Liver (tissue), 9 donors: Measurements from ENCODE around the gene MAP1LC3B2. TPM values are rescaled to one million over a fixed set of nuclear protein-coding genes. Genes with fewer than 3 reads are reported as not detected.

Source experiments
- DNase-seq: peaks from one replicate; pipeline ENCODE4 v3.0.0-alpha.2; 2017; ENCODE audit warnings: low spot score
- H3K27ac ChIP-seq, 2 donors: one replicate each; pipeline ENCODE4 v1.7.0; 2013; ENCODE audit warnings: inconsistent platforms in 2 of 2, low read length in 2 of 2, control low read depth in 1 of 2, low read depth in 1 of 2, mild to moderate bottlenecking in 1 of 2
- H3K27me3 ChIP-seq, 4 donors: one replicate each; pipeline versions ENCODE4 v1.6.1 to v1.7.0; 2013; ENCODE audit warnings: low read length in 3 of 4, inconsistent platforms in 1 of 4, mild to moderate bottlenecking in 1 of 4, moderate library complexity in 1 of 4; ENCODE audit not compliant: control insufficient read depth in 4 of 4, insufficient read depth in 4 of 4
- H3K36me3 ChIP-seq, 4 donors: one replicate each; pipeline versions ENCODE4 v1.6.1 to v1.7.0; 2013; ENCODE audit warnings: low read length in 3 of 4, mild to moderate bottlenecking in 3 of 4, low read depth in 1 of 4, moderate library complexity in 1 of 4; ENCODE audit not compliant: control insufficient read depth in 4 of 4, insufficient read depth in 3 of 4
- H3K4me1 ChIP-seq, 4 donors: one replicate each; pipeline versions ENCODE4 v1.6.1 to v1.7.0; 2013; ENCODE audit warnings: low read length in 3 of 4, mild to moderate bottlenecking in 3 of 4, moderate library complexity in 1 of 4; ENCODE audit not compliant: control insufficient read depth in 4 of 4, insufficient read depth in 4 of 4
- H3K4me3 ChIP-seq, 3 donors: one replicate each; pipeline versions ENCODE4 v1.6.1 to v1.7.0; 2013; ENCODE audit warnings: low read length in 3 of 3, control low read depth in 1 of 3, low read depth in 1 of 3, mild to moderate bottlenecking in 1 of 3
- H3K9ac ChIP-seq, 2 donors: one replicate each; pipeline ENCODE4 v1.7.0; 2013; ENCODE audit warnings: low read length in 2 of 2, mild to moderate bottlenecking in 2 of 2, moderate library complexity in 2 of 2, control low read depth in 1 of 2, low read depth in 1 of 2
- H3K9me3 ChIP-seq, 4 donors: one replicate each; pipeline versions ENCODE4 v1.6.1 to v1.7.0; 2013; ENCODE audit warnings: low read length in 3 of 4; ENCODE audit not compliant: control insufficient read depth in 4 of 4
- EGR1 ChIP-seq, 2 donors: IDR thresholded peaks; 2 replicates each; pipeline ENCODE4 v1.6.1; 2016 to 2018; ENCODE audit warnings: antibody characterized with exemption in 2 of 2, low read depth in 2 of 2
- FOXA1 ChIP-seq: IDR thresholded peaks from 2 replicates; pipeline ENCODE4 v1.6.1; 2016; ENCODE audit warnings: antibody characterized with exemption
- FOXA2 ChIP-seq: IDR thresholded peaks from 2 replicates; pipeline ENCODE4 v1.6.1; 2016; ENCODE audit warnings: antibody characterized with exemption
- GABPA ChIP-seq, 2 donors: IDR thresholded peaks in 1 of 2; conservative IDR thresholded peaks in 1 of 2; 2 replicates each; pipeline ENCODE4 v1.6.1; 2016; ENCODE audit warnings: antibody characterized with exemption in 2 of 2, mild to moderate bottlenecking in 1 of 2, moderate library complexity in 1 of 2
- HNF4A ChIP-seq, 2 donors: conservative IDR thresholded peaks; 2 replicates each; pipeline ENCODE4 v1.6.1; 2016; ENCODE audit warnings: antibody characterized with exemption in 2 of 2, mild to moderate bottlenecking in 2 of 2
- HNF4G ChIP-seq: IDR thresholded peaks from 2 replicates; pipeline ENCODE4 v1.6.1; 2016; ENCODE audit warnings: antibody characterized with exemption
- JUND ChIP-seq, 2 donors: IDR thresholded peaks; 2 replicates each; pipeline ENCODE4 v1.6.1; 2016; ENCODE audit warnings: antibody characterized with exemption in 2 of 2
- NR2F2 ChIP-seq: IDR thresholded peaks from 2 replicates; pipeline ENCODE4 v1.6.1; 2016; ENCODE audit warnings: antibody characterized with exemption
- RAD21 ChIP-seq, 2 donors: IDR thresholded peaks; 2 replicates each; pipeline ENCODE4 v1.6.1; 2016; ENCODE audit warnings: antibody characterized with exemption in 2 of 2, mild to moderate bottlenecking in 2 of 2
- REST ChIP-seq: IDR thresholded peaks from 2 replicates; pipeline ENCODE4 v1.6.1; 2016; ENCODE audit warnings: antibody characterized with exemption, mild to moderate bottlenecking
- RXRA ChIP-seq, 2 donors: IDR thresholded peaks; 2 replicates each; pipeline ENCODE4 v1.6.1; 2017 to 2018; ENCODE audit warnings: antibody characterized with exemption in 2 of 2, mild to moderate bottlenecking in 1 of 2
- SP1 ChIP-seq: IDR thresholded peaks from 2 replicates; pipeline ENCODE4 v1.6.1; 2018; ENCODE audit warnings: antibody characterized with exemption, mild to moderate bottlenecking
- TAF1 ChIP-seq: conservative IDR thresholded peaks from 2 replicates; pipeline ENCODE4 v1.6.1; 2016; ENCODE audit warnings: antibody characterized with exemption, mild to moderate bottlenecking
- YY1 ChIP-seq: IDR thresholded peaks from 2 replicates; pipeline ENCODE4 v1.6.1; 2016; ENCODE audit warnings: antibody characterized with exemption, mild to moderate bottlenecking
- WGBS: extraction: QIAGEN DNeasy Blood & Tissue Kit; methylation state at CpG from one replicate; pipeline ENCODE4 v1.1.7; 2013; 5-methylcytosine and 5-hydroxymethylcytosine counted together
- polyA plus RNA-seq, 2 donors: library from polyadenylated mRNA; stranded (reverse) in 1 of 2; unstranded in 1 of 2; fragments of 200-250 nt in 1 of 2; fragments of >200 nt in 1 of 2; fragmentation: Nextera tagmentation in 1 of 2; extraction: Ambion mirVana in 1 of 2; gene quantifications; one replicate each; pipeline versions ENCODE4 v1.2.1 to v1.2.3, GENCODE V29; 2013 to 2015
- total RNA-seq, 2 donors: library from RNA; depleted of rRNA; stranded (reverse); fragments of >200 nt; gene quantifications; one replicate each; pipeline ENCODE4 v1.2.3, GENCODE V29; 2014
- TF ChIP-seq, protein P1 (sequence below): IDR thresholded peaks from 2 replicates; pipeline ENCODE4 v1.6.1; 2016; ENCODE audit warnings: antibody characterized with exemption
- TF ChIP-seq, protein P2 (sequence below): IDR thresholded peaks from 2 replicates; pipeline ENCODE4 v1.6.1; 2016; ENCODE audit warnings: antibody characterized with exemption
- TF ChIP-seq, protein P3 (sequence below): fragments of 150-350 bp; IDR thresholded peaks from 2 replicates; pipeline ENCODE4 v1.5.1; 2017; ENCODE audit warnings: improper control_type of control experiment, low read depth, low read length; ENCODE audit not compliant: missing input control
- TF ChIP-seq, protein P4 (sequence below): IDR thresholded peaks from 2 replicates; pipeline ENCODE4 v1.6.1; 2016; ENCODE audit warnings: antibody characterized with exemption
- donor health status: healthy.
- donor health status: healthy.
- donor health status: healthy.
- donor health status: healthy.
- donor health status: healthy.

The MAP1LC3B2 gene
- total and polyA plus RNA-seq, 4 donors, result 1.3 to 7.7 TPM; not detected in 2

- TF ChIP-seq SP1 (no peak), TAF1 (no peak), HNF4A (conservative IDR thresholded peaks at IDR 0.05) (no peak), NR2F2 (no peak), FOXA1 (no peak), EGR1 (IDR thresholded peaks at IDR 0.05; ENCODE audit: low read depth in 2 of 2) (no peak), RXRA (IDR thresholded peaks at IDR 0.05) (no peak), YY1 (no peak), HNF4G (no peak), JUND (IDR thresholded peaks at IDR 0.05) (no peak), FOXA2 (no peak), REST (no peak), GABPA (IDR thresholded peaks at IDR 0.05 in 1 of 2, conservative IDR thresholded peaks at IDR 0.05 in 1 of 2) (no peak), RAD21 (IDR thresholded peaks at IDR 0.05) (no peak)
- TF ChIP-seq, protein P1, sequence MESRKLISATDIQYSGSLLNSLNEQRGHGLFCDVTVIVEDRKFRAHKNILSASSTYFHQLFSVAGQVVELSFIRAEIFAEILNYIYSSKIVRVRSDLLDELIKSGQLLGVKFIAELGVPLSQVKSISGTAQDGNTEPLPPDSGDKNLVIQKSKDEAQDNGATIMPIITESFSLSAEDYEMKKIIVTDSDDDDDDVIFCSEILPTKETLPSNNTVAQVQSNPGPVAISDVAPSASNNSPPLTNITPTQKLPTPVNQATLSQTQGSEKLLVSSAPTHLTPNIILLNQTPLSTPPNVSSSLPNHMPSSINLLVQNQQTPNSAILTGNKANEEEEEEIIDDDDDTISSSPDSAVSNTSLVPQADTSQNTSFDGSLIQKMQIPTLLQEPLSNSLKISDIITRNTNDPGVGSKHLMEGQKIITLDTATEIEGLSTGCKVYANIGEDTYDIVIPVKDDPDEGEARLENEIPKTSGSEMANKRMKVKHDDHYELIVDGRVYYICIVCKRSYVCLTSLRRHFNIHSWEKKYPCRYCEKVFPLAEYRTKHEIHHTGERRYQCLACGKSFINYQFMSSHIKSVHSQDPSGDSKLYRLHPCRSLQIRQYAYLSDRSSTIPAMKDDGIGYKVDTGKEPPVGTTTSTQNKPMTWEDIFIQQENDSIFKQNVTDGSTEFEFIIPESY, result no peak
- TF ChIP-seq, protein P2, sequence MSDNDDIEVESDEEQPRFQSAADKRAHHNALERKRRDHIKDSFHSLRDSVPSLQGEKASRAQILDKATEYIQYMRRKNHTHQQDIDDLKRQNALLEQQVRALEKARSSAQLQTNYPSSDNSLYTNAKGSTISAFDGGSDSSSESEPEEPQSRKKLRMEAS, result no peak
- TF ChIP-seq, protein P3, sequence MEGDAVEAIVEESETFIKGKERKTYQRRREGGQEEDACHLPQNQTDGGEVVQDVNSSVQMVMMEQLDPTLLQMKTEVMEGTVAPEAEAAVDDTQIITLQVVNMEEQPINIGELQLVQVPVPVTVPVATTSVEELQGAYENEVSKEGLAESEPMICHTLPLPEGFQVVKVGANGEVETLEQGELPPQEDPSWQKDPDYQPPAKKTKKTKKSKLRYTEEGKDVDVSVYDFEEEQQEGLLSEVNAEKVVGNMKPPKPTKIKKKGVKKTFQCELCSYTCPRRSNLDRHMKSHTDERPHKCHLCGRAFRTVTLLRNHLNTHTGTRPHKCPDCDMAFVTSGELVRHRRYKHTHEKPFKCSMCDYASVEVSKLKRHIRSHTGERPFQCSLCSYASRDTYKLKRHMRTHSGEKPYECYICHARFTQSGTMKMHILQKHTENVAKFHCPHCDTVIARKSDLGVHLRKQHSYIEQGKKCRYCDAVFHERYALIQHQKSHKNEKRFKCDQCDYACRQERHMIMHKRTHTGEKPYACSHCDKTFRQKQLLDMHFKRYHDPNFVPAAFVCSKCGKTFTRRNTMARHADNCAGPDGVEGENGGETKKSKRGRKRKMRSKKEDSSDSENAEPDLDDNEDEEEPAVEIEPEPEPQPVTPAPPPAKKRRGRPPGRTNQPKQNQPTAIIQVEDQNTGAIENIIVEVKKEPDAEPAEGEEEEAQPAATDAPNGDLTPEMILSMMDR, result no peak
- TF ChIP-seq, protein P4, sequence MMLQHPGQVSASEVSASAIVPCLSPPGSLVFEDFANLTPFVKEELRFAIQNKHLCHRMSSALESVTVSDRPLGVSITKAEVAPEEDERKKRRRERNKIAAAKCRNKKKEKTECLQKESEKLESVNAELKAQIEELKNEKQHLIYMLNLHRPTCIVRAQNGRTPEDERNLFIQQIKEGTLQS, result no peak
- 88% methylated on average over 8 of the region's 8 CpGs for WGBS
Measured at GRCh38 chr12:116624516-116624915, 65.3 kb downstream of the MAP1LC3B2 start.

More at GRCh38 chr12:116624516-116624915, 65.3 kb downstream of the MAP1LC3B2 start:
- Histone ChIP-seq H3K4me3 (no peak overlapping the region), H3K27me3 (no peaks in the 10 kb centered on the region), H3K9me3 (peaks cover 0 to 7% (median 2%) of the 10 kb centered on the region in 4 donors), H3K9ac (no peak overlapping the region), H3K27ac (no peak overlapping the region), H3K36me3 (no peaks in the 10 kb centered on the region), H3K4me1 (peaks cover 0 to 4% (median 0%) of the 10 kb centered on the region in 4 donors)
- DNase-seq, result no peak
